ENCODE results near the gene TINAG.

Gene TINAG, protein sequence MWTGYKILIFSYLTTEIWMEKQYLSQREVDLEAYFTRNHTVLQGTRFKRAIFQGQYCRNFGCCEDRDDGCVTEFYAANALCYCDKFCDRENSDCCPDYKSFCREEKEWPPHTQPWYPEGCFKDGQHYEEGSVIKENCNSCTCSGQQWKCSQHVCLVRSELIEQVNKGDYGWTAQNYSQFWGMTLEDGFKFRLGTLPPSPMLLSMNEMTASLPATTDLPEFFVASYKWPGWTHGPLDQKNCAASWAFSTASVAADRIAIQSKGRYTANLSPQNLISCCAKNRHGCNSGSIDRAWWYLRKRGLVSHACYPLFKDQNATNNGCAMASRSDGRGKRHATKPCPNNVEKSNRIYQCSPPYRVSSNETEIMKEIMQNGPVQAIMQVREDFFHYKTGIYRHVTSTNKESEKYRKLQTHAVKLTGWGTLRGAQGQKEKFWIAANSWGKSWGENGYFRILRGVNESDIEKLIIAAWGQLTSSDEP

DNA sequence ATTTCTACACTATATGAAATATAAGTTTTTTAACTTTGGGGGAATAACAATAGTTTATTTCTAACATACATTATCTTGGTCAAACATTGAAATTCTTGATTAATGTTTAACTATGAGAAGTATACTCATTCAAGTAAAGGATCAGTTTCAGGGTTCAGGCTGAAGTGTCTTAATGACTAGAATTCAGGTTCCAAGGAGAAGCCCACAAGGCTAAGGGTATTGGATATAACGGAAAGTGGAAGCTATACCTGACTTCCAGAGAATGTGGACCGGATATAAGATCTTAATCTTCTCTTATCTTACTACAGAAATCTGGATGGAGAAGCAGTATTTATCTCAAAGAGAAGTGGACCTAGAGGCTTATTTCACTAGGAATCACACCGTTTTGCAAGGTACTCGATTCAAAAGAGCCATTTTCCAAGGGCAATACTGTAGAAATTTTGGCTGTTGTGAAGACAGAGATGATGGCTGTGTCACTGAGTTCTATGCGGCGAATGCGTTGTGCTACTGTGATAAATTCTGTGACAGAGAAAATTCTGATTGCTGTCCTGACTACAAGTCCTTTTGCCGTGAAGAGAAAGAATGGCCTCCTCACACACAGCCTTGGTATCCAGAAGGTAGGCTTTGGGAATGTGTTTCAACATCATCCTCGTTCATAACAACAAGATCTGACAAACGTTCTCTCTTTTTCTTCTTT is at the start of gene TINAG:
TINAG (plus strand) TSS at position 153 of the 697 bp plus-strand sequence; CDS start at position 263, 110 bp downstream.
- DNase-seq = no peak

DNA sequence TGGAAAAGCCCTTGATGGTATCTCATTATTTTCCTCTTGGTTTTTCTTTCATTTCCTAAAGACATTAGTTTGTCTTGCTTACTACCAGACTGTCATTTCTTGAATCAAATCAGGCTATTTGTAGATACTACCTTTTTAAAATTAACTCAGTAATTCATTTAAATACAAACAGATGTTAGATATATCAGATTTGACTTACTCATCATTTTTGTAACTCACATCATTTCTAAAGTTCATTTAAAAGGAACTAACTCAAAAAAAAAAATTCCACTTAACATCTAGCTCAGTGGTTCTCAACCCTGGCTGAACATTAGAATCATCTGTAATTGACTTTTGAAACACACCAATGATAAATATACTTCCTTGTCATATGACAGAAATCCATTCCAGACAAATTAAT is 48.2 kb upstream of the TINAG start:
- DNase-seq = no peak

DNA sequence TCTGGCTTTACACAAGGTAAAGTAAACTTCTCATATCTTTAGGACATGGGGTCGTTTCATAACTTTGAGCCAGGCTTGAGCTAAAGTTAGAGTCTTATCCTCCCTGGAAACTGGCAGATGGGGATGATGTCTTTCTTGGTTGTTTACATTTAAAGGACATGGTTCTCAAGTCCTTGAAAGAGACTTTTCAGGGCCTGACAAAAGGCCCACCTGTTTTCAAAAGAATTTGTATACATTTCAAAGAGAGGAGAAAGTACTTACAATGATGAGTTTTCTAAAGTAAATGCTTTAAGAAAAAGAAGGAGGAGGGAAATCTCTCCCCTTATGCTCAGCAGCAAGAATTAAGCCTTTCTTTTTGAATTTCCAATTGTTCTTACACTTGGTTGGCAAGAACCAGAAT is 45.7 kb upstream of the TINAG start:
- DNase-seq = no peak

DNA sequence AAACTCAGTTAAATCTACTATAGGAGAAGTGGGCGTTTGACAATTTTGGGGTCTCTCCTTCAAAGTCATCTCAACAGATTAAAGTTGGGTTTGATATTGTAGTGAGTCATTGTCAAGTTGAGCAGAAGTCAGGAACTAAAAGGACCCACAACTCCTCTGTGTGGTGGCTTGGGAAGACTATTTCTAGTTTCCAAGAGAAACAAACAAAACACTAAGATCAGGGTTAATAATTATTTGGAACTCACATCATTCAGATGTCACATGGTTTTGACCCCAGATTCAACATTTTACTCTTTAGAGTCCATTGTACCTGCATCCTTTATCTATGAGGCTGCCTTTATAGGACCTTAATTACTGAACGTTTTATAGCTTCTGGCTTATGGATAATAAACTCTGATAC is 45.3 kb upstream of the TINAG start:
- no peak for DNase-seq

DNA sequence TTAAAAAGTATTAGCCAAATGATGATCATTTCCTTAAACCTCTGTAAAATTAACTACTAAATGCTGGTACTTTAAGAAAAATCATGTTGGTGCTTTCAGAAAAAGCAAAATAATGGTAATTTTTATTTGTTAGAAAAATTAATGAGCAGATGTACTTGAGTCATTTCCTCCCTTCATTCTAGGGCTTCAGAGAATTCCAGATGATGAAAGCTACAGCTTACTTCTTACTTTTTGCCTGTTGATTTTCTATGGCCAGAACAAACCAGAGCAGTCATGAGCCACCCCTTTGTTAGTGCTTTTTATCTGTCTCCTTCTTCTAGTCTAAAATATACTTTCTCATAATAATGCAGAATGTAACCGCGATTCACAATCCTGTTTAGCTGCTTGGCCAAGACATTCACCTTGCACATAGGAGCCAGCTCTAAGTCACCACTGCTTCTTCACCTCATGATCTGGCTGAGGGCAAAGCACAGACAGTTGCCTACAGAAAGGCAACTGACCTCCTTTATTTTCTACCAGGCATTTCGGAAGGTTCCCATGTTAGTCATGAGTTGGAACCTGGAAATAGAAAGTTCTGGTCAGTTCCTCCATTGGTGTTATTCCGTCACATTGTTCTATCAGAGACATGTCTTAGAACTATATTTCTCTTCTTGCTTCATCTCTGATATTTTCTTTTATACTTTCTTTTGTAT is 43.5 kb upstream of the TINAG start:
- no peak for DNase-seq

DNA sequence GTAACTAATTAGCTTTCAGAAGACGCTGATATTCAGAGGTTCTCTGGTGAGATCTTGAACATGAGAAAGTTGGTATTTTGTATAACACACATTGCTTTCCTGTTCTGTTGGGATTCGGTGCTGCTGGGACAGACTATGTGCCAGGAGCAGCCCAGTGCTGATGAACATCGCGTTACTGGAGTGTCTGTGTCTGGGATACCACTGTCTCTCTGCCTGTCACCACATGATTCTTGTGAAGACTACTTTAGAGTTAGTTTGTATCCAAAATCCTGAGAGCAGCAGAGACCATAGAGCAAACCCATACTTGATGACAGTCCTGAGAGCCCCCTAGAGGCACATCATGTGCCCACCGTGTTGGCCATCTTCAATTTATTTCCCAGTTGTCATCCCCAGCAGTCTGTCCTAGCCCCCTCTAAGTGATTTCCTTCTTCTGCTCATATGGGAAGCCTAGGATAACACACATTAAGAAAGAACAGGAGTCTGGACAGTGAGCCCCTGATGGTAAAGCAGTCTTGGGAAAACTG is 41.8 kb upstream of the TINAG start:
- no peak for DNase-seq

DNA sequence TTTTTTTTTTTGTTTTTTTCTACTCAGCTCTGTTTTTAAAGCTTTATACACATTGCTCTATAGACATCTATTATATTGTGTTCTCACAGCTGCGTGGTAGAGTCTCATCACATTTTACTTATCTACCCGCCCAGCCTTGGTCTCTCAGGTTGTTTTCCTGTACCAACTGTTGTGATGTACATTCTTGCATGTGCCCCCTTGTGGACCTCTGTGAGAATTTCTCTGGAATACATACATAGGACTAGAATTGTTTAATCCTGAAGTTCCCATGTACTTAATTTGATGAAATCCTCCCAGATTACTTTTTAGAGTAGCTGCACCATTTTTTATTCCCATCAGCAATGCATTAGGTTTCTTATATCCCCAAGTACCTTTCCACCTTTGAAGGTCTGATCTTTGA is 40.4 kb upstream of the TINAG start:
- no peak for DNase-seq

DNA sequence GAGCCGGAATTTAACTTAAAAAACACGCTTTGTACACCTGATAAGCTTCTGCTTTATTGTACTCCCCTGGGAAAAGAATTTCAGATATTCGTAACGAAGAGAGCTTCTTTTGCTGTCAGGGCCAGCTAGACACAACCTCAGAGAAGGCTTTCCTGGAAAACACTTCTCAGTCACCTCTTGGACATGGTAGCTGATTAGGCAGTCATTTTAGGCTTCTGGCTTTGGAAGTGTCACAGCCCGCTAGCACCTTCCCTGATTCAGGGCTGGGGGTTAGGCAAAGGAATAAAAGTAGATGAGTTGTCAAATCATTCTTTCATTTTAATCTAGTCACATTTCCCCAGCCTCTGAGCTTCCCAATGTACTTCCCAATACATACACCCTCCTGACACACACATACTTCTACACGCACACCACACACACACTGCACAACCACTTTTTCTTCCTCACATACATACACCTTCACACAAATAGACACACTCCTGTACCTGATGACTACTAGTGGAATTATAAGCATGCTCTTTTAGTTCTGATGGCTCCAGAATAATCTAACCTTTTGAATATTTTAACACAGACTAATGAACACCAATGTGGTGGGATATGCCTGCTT is 34.9 kb upstream of the TINAG start:
- DNase-seq = no peak

DNA sequence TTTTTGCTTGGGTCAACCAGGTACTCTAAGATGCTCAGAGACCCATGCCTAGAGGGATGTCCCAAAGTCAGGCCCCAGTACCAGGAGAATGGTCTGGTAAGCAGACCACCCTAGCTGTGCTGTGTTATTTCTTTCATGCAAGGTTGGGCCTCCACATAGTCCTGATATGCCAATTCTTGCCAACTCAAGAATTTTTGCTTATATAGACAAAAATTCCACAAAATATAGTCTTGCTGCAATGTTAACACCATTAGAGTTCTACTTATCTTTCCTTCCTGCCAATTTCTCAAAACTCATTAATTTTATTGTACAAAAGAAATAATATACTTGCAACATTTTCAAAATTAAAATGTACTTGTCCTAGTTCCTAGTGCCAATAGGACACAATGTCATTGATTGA is 33.9 kb upstream of the TINAG start:
- no peak for DNase-seq

DNA sequence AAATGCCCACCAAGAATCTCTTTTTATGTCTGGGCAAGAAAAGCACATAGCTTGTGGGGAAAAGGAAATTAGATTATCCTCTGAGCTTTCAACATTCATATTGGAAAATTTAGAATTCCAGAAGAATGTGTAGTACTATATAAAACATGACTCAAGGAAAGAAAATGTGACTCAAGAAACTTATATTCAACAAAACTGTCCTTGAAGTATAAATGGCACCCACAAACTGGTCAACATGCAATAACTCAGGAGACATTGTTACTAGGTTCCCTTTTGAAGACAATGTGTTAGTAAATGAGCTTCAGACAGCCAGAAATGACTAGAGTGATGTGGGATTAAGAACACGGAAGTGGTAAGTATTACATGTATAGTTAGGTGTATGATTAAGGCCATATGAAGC is 26.1 kb upstream of the TINAG start:
- no peak for DNase-seq

DNA sequence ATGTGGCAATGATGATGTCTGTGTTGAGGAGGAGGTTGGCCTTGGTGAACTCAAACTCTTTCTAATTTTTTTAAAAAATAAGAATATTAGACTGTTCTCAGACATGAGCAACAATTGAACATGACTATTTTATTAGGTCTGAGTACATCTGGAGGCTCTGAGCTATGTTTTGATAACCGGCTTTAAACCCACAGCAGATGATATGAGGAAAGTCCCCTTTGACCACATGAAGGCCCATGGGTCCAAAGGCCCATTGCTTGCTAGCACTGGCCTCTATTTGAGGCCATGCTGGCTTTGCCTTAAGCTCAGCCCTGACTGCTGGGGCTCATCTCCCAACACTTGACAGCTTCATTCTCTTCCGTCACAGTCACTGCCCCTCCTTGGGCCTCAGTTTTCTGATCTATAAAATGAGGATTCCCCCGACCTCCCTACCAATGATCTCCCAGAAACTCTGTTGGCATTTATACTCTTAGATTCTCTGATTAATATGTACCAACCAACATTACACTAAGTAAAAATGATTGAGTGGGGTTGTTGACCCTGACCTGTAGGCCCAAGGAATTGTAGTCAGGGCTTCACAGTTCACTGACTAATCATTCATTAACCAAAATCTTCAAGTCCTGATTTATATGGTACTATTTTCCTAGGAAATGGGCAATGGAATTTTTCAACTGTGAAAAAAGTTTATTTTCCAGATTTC is 23.9 kb upstream of the TINAG start:
- DNase-seq = no peak

DNA sequence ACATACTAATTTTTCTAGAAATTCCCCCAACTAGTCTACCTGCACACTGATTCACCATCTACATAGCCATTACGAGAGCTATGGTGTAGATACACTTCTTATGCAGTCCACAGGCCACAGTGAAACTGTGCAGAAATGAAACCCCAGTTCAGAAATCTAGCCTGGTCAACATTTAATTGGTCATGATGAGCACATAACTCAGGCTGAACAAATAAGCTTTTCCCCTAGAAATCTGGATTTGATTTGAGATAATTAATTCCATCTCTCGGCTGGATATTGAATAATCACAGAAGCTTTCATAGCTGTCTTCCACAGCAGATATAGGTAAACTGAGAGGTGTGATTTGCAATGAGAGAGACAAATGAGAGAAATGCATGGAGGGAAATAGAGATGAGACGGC is 22.6 kb upstream of the TINAG start:
- DNase-seq = no peak

DNA sequence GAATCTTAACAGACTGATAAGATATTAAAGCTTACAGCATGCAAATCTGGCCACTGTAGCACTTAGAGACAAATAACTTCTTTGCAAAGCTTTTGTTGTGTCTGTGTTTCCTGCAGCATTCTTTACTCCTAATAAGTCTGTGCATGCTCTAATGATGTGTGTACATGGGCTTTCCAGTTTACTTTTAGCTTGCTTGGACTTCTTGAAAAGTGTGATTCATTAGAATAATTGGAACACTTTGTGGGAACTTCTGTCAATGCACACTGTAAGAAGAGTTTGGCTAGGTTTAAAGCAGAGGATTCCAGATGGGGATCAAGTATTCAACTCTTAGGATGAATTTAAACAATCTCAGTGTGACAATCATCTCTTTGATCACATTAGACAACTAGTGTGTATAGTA is 22.1 kb upstream of the TINAG start:
- DNase-seq = no peak

DNA sequence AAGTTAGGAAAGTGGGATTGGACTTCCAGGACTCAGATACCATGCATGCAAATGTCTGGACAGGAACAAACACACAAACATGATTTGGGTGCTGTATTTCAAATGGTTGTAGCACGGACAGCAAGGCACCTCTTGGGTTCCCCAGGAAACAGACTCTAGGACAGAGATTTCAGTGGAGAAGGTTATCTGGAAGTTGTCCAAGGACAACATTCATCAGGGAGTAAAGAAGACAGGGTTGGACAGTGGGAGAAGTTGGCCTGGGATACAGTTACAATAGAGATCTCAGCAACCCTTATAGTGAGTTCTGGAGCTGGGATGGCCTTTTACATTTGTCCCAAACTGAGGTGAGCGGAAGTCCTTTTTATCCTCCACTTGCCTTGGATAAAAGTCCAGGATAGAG is 19.8 kb upstream of the TINAG start:
- no peak for DNase-seq

DNA sequence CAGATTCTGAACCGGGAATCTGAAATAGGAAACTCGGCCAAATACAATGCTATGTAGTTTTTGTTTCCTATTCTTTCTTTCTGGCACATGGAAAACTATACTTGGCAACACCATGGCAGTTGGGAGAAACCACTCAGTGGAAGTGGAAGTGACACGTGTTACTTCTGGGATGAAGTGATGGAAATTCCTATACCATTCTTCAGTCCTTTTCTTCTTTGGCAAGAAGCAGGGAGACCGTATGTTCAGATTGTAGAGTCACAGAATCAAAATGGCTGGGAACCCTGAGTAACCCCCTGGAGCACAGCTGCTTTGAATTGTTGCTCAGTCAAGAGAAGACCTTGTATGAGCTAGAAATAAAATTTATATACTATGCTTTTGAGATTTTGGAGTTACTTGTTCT is 18.8 kb upstream of the TINAG start:
- DNase-seq = no peak

DNA sequence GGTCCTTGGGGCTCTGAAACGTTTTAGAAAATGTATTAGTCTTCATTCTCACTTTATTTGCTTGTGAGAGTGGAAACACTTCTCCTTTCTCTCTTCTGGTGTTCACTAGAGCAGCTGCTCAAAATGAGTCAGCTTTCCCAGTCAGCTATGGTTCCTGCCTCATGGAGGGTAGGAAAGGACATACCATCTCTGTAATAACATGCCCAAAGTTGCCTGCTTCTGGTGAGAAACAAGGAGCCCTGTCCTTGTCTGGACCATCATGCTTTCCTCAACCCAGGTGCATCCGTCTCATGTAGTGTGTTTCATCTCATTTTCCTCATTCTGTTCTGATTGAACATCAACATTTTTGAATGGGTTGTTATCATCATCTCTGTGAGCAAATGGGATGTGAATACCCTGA is 17.1 kb upstream of the TINAG start:
- no peak for DNase-seq

DNA sequence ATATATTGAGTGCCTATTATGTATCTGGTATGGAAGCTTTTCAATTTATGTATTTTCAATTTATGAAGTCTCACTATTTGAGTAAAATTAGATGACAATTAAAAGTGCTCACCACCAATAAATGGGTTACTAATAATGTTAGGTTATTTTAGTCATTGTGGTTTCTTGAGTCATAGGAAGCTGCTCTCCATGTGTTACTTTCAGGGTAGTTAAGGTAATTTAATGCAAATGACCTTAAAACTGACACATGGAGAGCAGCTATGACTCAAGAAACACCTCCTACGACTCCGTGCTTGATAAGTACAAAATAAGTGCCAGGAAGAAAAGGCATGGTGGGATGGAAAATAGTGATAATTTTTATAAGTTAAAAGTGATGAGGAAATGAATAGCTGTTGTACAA is 16.5 kb upstream of the TINAG start:
- no peak for DNase-seq

DNA sequence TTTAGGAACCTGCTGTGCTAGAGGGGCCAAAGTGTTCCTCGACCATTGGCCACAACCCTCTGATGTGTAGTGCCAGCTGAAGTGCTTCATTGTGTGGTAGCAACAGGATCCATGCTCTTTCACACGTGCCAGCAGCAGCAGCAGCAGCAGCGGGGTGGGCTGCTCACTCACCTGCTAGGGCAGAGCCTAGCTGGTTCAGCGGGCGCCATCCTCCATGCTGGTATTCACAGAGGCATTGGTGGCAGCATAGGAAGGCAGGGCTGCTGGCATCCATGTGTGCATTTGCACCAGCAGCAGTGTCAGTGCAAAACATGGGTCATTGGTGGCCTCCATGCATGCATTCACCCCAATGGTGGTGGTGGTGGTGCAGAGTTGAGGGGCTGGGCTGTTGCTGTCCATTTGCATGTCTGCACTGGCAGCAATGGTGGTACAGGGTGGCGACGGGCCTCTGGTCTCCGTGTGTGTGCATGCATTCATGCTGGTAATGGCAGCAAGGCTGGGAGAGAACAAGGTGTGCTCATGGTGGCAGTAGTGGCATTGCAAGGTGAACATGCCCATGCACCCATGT is 13.2 kb upstream of the TINAG start:
- DNase-seq = no peak

DNA sequence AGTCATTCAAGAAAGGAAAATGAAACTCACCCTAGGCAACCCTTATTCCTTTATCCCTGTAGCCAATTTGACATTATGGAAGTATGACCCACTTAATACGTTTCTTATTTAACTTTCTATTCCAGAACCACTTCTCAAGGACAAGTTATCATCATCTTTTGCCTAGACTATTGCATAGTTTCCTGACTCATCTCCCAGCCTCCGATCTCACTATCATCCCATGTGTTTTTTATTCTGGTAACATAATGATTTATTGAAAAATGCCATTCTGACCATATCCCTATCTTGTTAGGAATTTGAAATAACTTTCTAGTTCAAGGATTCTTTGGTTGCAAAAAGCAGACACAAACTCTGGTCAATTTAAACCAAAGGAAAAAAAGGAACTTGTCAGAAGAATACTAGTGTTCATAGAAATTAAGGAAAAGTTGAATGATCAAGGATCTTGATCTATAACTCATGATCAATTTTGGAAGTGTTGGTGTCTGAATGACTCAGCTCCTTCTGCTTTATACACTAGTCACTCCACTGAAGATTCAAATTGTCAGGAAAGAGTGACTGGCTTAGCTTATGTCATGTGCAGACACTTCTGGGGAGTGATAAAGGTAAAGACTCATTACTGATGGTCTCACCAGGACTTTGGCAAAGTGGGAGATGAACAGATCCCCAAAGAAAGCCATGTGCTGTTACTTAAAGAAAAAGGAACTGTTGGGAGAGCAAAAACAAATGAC is 8.5 kb upstream of the TINAG start:
- no peak for DNase-seq

DNA sequence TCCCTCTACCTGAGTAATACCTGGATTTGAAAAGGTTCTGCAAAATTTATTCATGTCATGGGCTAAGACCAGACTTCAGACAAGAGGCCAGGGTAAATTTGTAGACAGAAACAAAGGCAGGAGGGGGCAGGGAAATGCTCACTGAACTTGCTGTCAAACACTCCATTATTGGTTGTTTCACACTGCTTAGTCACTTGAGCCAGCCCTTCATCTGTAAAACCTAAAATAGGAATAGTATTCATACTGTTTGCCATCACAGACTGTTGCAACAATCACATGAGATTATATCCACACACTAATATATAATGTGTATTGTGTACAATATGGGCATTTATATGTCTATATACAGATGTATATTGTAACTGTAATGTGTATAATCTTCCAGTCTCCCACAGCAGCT is 6.5 kb upstream of the TINAG start:
- no peak for DNase-seq

DNA sequence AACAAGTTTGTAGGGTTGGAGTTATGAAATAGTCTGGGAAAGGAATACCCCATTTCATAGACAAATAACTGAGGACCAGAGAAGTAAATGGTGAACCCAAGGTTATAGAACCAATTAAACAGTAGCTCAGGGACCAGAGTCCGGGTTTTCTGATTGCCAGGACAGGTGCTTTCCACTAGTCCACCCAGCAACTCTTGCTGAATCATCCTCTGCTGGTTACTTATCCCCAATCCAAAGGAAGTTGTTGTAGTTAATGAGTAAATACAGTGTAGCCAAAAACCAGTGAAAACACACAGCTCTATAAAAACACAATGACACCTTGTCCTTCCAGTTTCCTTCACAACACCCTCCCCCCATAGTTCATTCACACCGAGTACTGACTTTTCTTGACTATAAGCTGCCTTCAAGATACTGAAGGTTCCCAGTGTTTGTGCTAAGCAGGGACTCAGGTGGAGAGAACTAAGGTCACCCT is 766 bp upstream of the TINAG start:
- DNase-seq = no peak

DNA sequence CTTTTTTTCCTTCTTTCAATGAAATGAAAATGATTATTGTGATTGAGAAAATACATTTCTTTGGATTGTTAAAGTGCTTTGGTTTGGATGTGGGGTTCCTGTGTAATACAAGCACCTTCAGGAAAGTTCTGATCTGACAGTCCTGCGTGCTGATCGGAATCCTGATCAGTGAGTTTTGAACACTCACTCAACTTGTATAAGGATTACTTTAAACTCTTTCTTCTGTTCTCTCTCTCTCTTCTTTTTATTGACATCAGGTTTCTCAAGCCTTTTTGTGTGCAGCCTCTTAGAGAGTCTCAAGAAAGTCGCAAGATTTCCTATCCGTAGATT is 710 bp downstream of the TINAG start:
- no peak for DNase-seq

All from activated CD4-positive, alpha-beta T cell treated with anti-CD3 and anti-CD28 coated beads for 4 hours (primary cell).